HEK293 (cell line): ENCODE results near the gene RPUSD1.

Source experiments
- ZNF138 ChIP-seq: fragments of 450-650 bp; formaldehyde crosslinking; IDR thresholded peaks from 2 replicates; pipeline ENCODE4 v1.5.1; 2016; ENCODE audit warnings: missing biosample characterization, missing genetic modification characterization, borderline replicate concordance
- ZNF776 ChIP-seq: fragments of 450-650 bp; formaldehyde crosslinking; IDR thresholded peaks from 2 replicates; pipeline ENCODE4 v1.5.0; 2017; ENCODE audit warnings: missing biosample characterization, missing genetic modification characterization, borderline replicate concordance

DNA sequence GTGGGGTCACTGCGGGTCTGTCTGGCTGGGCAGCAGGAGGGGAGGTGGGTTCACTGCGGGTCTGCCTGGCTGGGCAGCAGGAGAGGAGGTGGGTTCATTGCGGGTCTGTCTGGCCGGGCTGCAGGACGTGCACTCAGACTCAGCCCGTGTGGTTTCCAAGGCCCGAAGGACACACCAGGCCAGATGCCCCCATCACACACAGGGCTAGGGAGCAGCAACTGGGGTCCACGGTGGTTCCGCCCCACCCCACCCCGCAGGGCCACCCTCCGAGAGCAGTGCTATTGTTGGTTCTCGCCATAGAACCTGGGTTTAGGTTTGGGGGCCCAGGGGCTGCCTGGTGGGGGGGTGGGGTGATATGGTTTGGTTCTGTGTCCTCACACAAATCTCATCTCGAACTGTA is 41.5 kb downstream of the RPUSD1 start:
- TF ChIP-seq ZNF138 (tag by site-specific recombination) (no peak), ZNF776 (no peak)
